HepG2 (cell line): Measurements from ENCODE around the gene PPP3R1. TPM values are rescaled to one million over a fixed set of nuclear protein-coding genes. Genes with fewer than 3 reads are reported as not detected.

Experiments used
- ASH2L ChIP-seq: fragments of 300-600, 200-600 bp; sonication (generic); IDR thresholded peaks from 2 replicates; pipeline ENCODE4 v1.7.0; 2017; ENCODE audit warnings: low read depth, mild to moderate bottlenecking, moderate library complexity, mixed read lengths, low read length; ENCODE audit not compliant: insufficient read length
- CTCF ChIP-seq: sonication (generic); formaldehyde crosslinking; IDR thresholded peaks from 2 replicates; pipeline ENCODE4 v1.5.0; 2020; ENCODE audit warnings: mild to moderate bottlenecking, missing genetic modification reagents, moderate library complexity
- FOXO1 ChIP-seq: sonication (generic); formaldehyde crosslinking; IDR thresholded peaks from 2 replicates; pipeline ENCODE4 v1.4.0; 2020; ENCODE audit warnings: missing genetic modification reagents
- HDAC1 ChIP-seq: sonication (generic); formaldehyde crosslinking; IDR thresholded peaks from 2 replicates; pipeline ENCODE4 v1.5.1; 2020; ENCODE audit warnings: mild to moderate bottlenecking, missing genetic modification reagents
- HINFP ChIP-seq: sonication (generic); formaldehyde crosslinking; IDR thresholded peaks from 2 replicates; pipeline ENCODE4 v1.4.0; 2020; ENCODE audit warnings: low read depth, mild to moderate bottlenecking, missing genetic modification reagents
- HNF1B ChIP-seq: sonication (generic); formaldehyde crosslinking; IDR thresholded peaks from 2 replicates; pipeline ENCODE4 v1.5.1; 2020; ENCODE audit warnings: mild to moderate bottlenecking, moderate library complexity, missing genetic modification reagents
- KAT7 ChIP-seq: IDR thresholded peaks from 2 replicates; pipeline ENCODE4 v1.6.1; 2018; ENCODE audit warnings: borderline replicate concordance, missing compliant biosample characterization
- KDM4B ChIP-seq: sonication (generic); formaldehyde crosslinking; IDR thresholded peaks from 2 replicates; pipeline ENCODE4 v1.4.0; 2020; ENCODE audit warnings: missing genetic modification reagents
- MAFF ChIP-seq: IDR thresholded peaks from 2 replicates; pipeline ENCODE4 v1.6.1; 2011; ENCODE audit warnings: low read depth, low read length, improper control_type of control experiment
- MAX ChIP-seq: IDR thresholded peaks from 2 replicates; pipeline ENCODE4 v1.6.1; 2012; ENCODE audit warnings: inconsistent platforms
- MBNL3 ChIP-seq: fragments of 250-450 bp; sonication (Bioruptor Pico); conservative IDR thresholded peaks from 2 replicates; pipeline ENCODE4 v1.8.0; 2022; ENCODE audit warnings: mild to moderate bottlenecking, inconsistent platforms
- MXD4 ChIP-seq: IDR thresholded peaks from 2 replicates; pipeline ENCODE4 v1.6.1; 2016; ENCODE audit warnings: mild to moderate bottlenecking, missing biosample characterization, missing genetic modification reagents
- NR2F2 ChIP-seq: IDR thresholded peaks from 2 replicates; pipeline ENCODE4 v1.6.1; 2012; ENCODE audit warnings: low read depth, inconsistent platforms, borderline replicate concordance
- PHF21A ChIP-seq: sonication (generic); formaldehyde crosslinking; IDR thresholded peaks from 2 replicates; pipeline ENCODE4 v1.5.0; 2020; ENCODE audit warnings: mild to moderate bottlenecking, missing genetic modification reagents
- POGK ChIP-seq: sonication (generic); formaldehyde crosslinking; conservative IDR thresholded peaks from 2 replicates; pipeline ENCODE4 v1.8.0; 2022; ENCODE audit warnings: mild to moderate bottlenecking, moderate library complexity, missing genetic modification reagents
- RBFOX2 ChIP-seq: fragments of 200-400 bp; formaldehyde crosslinking; IDR thresholded peaks from 2 replicates; pipeline ENCODE4 v1.6.1; 2017; ENCODE audit warnings: low read depth, mild to moderate bottlenecking, low read length
- SIN3B ChIP-seq: fragments of 150-350 bp; IDR thresholded peaks from 2 replicates; pipeline ENCODE4 v1.6.1; 2014; ENCODE audit warnings: low read length
- SIX4 ChIP-seq: sonication (generic); formaldehyde crosslinking; IDR thresholded peaks from 2 replicates; pipeline ENCODE4 v1.4.0; 2020; ENCODE audit warnings: missing genetic modification reagents
- XBP1 ChIP-seq: sonication (generic); formaldehyde crosslinking; IDR thresholded peaks from 2 replicates; pipeline ENCODE4 v1.5.0; 2020; ENCODE audit warnings: missing genetic modification reagents
- ZBTB26 ChIP-seq: IDR thresholded peaks from 2 replicates; pipeline ENCODE4 v1.6.1; 2016; ENCODE audit warnings: missing compliant biosample characterization, missing genetic modification reagents, borderline replicate concordance
- ZMYM4 ChIP-seq: sonication (generic); formaldehyde crosslinking; IDR thresholded peaks from 2 replicates; pipeline ENCODE4 v1.8.1; 2023; ENCODE audit warnings: mild to moderate bottlenecking, missing genetic modification reagents
- ZNF292 ChIP-seq: sonication (generic); formaldehyde crosslinking; IDR thresholded peaks from 2 replicates; pipeline ENCODE4 v1.8.1; 2022; ENCODE audit warnings: mild to moderate bottlenecking, low read depth, missing genetic modification reagents, borderline replicate concordance
- ZNF501 ChIP-seq: sonication (generic); formaldehyde crosslinking; IDR thresholded peaks from 2 replicates; pipeline ENCODE4 v1.5.1; 2020; ENCODE audit warnings: mild to moderate bottlenecking, moderate library complexity, missing genetic modification reagents
- polyA plus RNA-seq, 8 experiments: library from polyadenylated mRNA; depleted of rRNA in 3 of 8; stranded (reverse) in 7 of 8; unstranded in 1 of 8; fragments of >200 nt; fragmentation: Illumina TruSeq in 4 of 8; extraction: Trizol in 4 of 8; gene quantifications; 2 replicates each; pipeline versions ENCODE4 v1.2.1 to v1.2.3, GENCODE V29; 2011 to 2016; ENCODE audit warnings: low read depth in 4 of 8, missing spikeins in 1 of 8, mixed read lengths in 1 of 8; ENCODE audit not compliant: insufficient read depth in 1 of 8
- total RNA-seq, 5 experiments: library from RNA; depleted of rRNA; stranded (reverse); fragments of >200 nt; fragmentation: Illumina TruSeq; extraction: Trizol; gene quantifications; 2 replicates each; pipeline ENCODE4 v1.2.3, GENCODE V29; 2016; ENCODE audit warnings: low read depth in 1 of 5

PPP3R1 gene
- total and polyA plus RNA-seq, 2 of the 13 experiments (the other 11 are each of a cell fraction or from before 2014, with no cell fraction given), result 11.6 to 25.7 TPM

GRCh38 chr2:68225119-68225632 is 27.2 kb downstream of the PPP3R1 start (continued):
- TF ChIP-seq ZMYM4 (CRISPR knock-in tag), result 0 out of 2 replicates have a peak, but pooled peaks have one; percentile 45
- TF ChIP-seq POGK (CRISPR knock-in tag), result 0 out of 2 replicates have a peak, but pooled peaks have one; percentile 58
- no peak for TF ChIP-seq XBP1 (CRISPR knock-in tag)
- no peak for TF ChIP-seq PHF21A (CRISPR knock-in tag)
- no peak for TF ChIP-seq NR2F2
- TF ChIP-seq KDM4B (CRISPR knock-in tag), result 0 out of 2 replicates have a peak, but pooled peaks have one; percentile 48
- TF ChIP-seq HDAC1 (CRISPR knock-in tag), result no peak
- 0 out of 2 replicates have a peak, but pooled peaks have one; percentile 44 for TF ChIP-seq MXD4
- no peak for TF ChIP-seq ASH2L
- no peak for TF ChIP-seq MAFF
- TF ChIP-seq SIX4 (CRISPR knock-in tag), result no peak
- TF ChIP-seq HNF1B (CRISPR knock-in tag), result 0 out of 2 replicates have a peak, but pooled peaks have one; percentile 17
- no peak for TF ChIP-seq ZNF501
- no peak for TF ChIP-seq SIN3B
- no peak for TF ChIP-seq FOXO1 (CRISPR knock-in tag)
- TF ChIP-seq CTCF (CRISPR knock-in tag), result peak; percentile 84
- TF ChIP-seq HINFP (CRISPR knock-in tag), result no peak
- no peak for TF ChIP-seq RBFOX2
- TF ChIP-seq MAX, result peak; percentile 74
- TF ChIP-seq ZBTB26 (CRISPR knock-in tag), result no peak
- peak; percentile 64; the same call in 1 of the 2 replicates for TF ChIP-seq ZNF292 (CRISPR knock-in tag)
- TF ChIP-seq KAT7 (CRISPR knock-in tag), result 0 out of 2 replicates have a peak, but pooled peaks have one; percentile 58
- no peak for TF ChIP-seq MBNL3 (CRISPR knock-in tag)
